H54 (cell line): ENCODE results near the gene TNS1.

ENCODE experiments used
- DNase-seq: peaks from one replicate; pipeline ENCODE4 v3.0.0; 2011; ENCODE audit warnings: low spot score, mixed read lengths; ENCODE audit not compliant: insufficient read length
- FAIRE-seq: peaks from 3 replicates; lab custom pipeline; 2011; peaks lifted over from hg19 to GRCh38; lab: Jason Lieb, UNC
- POLR2A ChIP-seq: IDR thresholded peaks from 2 replicates; pipeline ENCODE4 v1.6.1; 2011; ENCODE audit warnings: low read depth, mild to moderate bottlenecking, low read length

The TNS1 gene

GRCh38 chr2:217971166-217971565 is 31.6 kb downstream of the TNS1 start:
- FAIRE-seq: no peak
- DNase-seq: no peak
- TF ChIP-seq POLR2A: no peak

GRCh38 chr2:217970206-217970605 is 32.6 kb downstream of the TNS1 start:
- no peak for FAIRE-seq
- no peak for TF ChIP-seq POLR2A
- DNase-seq: no peak

- TF ChIP-seq POLR2A: no peak
- DNase-seq (no peak), FAIRE-seq (no peak)
Measured at GRCh38 chr2:217969588-217969987, 33.2 kb downstream of the TNS1 start.

DNA sequence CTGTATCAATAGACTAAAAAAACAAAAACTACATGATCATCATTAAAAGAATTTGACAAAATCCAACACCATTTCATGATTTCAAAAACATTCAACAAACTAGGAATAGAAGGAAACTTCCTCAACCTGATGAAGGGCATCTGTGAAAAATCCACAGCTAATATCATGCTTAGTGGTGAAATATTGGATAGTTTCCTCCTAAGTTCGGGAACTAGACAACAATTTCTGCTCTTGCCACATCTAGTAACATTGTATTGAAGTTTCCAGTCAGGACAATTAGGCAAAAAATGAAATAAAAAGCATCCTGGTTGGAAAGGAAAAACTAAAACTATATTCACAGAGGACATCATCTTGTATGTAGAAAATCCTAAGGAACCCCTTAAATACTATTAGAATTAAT is 34.8 kb downstream of the TNS1 start:
- no peak for FAIRE-seq
- no peak for DNase-seq
- no peak for TF ChIP-seq POLR2A

DNA sequence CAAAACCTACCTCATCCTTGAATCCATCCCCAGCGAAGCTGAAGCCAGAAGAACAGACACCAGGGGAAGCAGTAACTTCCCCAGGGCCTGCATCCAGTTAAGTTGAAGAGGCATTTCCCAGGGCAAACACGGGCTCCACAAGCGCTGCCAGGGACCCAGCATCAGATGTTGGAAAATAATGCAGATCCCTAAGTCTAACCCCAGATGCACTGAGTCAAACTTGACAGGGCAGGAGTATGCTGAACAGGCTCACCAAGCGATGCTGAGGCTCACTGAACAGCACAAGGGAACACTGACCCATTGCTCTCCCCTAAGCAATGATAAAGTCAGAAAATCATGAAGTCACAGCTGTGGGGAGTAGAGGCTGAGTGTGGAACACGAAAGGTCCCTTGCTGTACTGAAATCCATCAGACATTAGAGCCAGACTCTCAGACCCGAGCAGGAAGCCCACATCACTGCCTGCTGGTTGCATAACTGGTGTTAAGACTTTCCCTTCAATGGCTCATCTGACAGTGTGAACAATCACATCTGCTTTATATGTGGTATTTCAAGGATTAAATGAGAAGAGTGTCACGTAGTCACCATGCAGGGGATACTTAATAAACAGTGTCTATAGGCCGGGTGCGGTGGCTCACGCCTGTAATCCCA is 36.2 kb downstream of the TNS1 start:
- no peak for FAIRE-seq
- DNase-seq: no peak
- TF ChIP-seq POLR2A: no peak

DNA sequence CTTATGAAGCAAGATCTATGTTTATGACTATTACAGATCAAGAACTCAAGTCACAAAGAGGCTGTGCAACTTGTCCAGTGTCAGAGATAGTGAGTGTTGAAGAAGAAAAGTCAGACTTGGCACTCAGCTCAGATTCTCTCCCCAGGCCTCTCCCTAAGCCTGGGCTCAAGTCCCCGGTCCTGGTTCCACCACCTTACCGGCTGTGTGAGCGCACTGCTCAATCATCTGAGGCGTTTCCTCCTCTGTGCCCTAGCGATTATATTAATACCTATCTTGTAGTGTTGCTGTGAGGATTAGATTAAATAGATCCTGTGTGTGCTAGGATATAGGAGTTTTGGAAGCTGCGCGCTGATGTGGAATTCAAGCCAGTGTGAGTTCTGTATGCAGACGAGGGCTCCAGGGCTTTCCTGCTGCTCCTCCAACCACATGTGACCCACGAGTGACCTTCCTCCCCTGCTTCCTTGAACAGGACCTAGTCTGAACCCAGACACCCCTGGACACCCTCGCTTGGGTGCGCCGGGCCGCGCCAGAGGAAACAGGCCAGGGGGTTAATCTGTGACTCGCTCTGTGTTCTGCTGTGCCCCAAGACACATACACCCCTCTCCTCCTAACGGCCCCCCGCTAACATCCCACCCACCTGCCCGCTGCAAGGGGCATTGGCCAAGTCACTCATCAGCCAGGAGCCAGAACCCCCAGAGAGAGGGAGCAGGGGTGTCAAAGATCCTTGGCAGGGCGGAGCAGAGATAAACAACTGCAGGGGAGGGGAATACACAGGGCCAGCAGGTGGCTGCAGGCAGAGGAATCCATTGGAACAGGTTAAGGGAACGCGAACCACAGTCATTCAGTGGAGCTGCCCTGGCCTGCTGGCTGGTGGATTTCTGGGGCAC is 38.3 kb downstream of the TNS1 start:
- TF ChIP-seq POLR2A: no peak
- DNase-seq: no peak
- FAIRE-seq: no peak

GRCh38 chr2:217960351-217960750 is 42.4 kb downstream of the TNS1 start:
- TF ChIP-seq POLR2A: no peak
- FAIRE-seq: no peak
- DNase-seq: no peak

DNA sequence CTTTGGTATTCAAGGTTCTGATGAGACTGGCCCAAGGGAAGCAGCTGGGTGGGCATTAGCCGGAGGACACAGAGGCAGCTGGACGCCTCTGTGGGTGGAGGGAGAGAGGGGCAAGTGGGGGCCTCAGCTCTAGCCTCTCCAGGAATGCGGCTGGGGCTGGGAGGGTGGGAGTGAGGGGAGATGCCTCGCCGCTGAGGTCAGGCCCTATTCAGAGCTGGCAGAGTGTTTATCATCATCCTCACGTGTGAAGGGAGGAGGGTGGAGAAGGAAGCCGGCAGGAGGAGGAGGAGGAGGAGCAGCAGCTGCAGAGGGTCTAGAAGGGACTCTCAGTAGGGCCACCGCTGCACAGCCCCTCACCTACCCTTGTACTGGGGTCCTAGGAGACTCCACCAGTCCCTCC is 43.1 kb downstream of the TNS1 start:
- no peak for DNase-seq

DNA sequence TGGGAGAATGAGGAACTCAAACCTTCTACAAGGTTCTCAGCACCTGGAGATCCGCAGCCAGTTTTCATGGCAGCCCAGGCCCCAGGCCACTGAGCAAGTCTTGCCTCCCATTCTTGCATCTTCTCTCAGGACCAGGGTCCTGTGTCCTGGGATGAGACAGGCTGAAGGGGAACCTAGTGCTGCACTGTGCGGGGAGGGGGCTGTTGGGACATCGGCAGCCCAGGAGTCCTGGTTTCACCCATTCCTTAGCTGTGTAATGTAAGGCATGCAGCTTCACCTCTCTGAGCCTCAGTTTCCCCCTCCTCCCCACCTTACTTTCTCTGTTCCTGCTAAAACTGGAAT is 43.9 kb downstream of the TNS1 start:
- TF ChIP-seq POLR2A: no peak
- FAIRE-seq: no peak
- no peak for DNase-seq

More for the DNA sequence above, 43.1 kb downstream of the TNS1 start:
- TF ChIP-seq POLR2A: no peak
- no peak for FAIRE-seq

- no peak for TF ChIP-seq POLR2A
- no peak for FAIRE-seq
- no peak for DNase-seq
Measured at GRCh38 chr2:217958206-217958883, 44.5 kb downstream of the TNS1 start.

DNA sequence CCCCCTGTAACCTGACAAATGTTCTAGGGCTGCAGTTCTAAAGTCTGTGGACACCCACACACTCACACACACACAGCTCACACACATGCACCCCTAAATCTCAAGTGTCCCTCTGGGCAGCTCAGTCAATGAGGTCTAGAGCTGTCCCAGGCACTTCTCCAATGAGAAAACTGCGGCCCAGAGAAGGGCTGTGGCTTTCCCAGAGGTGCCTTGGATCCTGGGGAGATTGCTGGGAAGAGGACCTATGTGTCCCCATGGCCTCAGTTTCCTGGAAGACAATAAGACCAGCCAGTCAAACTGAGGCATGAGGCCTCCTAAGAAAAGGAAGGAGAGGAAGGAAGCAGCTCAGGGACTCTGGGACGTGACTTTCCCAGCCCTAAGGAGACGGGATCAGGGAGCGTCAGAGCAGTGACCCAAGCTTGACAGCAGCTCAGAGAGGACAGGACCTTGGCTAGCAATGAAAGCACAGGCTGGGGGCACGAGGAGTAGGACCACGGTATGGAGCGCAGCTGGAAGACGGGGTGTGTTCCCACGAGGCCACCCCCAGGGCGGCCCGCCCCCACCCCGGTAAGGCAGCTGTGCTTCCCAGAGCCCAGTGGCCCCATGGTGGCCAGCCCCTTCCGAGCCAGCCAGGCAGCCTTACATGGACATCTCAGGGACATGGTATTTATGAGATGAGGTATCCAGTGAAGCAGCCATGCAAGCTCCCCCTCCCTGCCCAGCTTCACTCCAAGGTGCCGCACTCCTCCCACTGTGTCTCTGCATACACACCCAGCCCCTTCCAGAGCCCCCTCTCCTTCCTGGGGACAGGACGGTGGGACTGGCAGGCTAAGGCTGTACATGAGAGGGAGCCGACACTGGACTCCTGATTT is 46.0 kb downstream of the TNS1 start:
- FAIRE-seq: no peak
- DNase-seq: no peak
- TF ChIP-seq POLR2A: no peak

DNA sequence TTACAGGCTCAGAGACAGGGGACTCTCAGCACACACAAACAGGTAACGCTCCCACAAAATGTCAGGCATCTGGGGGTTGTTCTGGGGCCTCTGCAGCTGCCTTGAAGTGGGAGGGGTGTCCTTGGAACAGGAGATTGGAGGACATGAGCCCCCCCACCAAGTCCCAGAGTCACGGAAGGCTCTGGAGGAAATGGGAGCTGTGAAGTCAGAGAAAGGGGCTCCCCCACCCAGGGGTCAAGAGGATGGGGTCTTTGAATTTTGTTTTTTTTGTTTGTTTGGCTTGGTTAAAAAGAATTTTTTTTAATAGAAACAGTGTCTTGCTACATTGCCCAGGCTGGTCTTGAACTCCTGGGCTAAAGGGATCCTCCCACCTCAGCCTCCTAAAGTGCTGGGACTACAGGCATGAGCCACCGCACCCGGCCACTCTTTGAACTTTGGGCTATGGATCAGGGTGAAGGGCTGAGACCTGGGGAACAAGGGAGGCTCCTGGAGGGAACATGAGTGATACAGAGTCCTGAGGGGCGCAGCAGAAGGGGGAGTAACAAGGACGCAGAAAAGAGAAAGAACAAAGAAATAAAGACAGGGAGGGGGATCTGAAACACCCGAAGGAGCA is 46.8 kb downstream of the TNS1 start:
- no peak for FAIRE-seq
- DNase-seq: no peak
- no peak for TF ChIP-seq POLR2A

GRCh38 chr2:217954971-217955740 is 47.6 kb downstream of the TNS1 start:
- no peak for TF ChIP-seq POLR2A
- FAIRE-seq: no peak
- no peak for DNase-seq
